Gastrocnemius medialis (tissue), 4 donors: ENCODE measurements around the gene CHD6. TPM values are rescaled to one million over a fixed set of nuclear protein-coding genes. Genes with fewer than 3 reads are reported as not detected.

Experiments used
- ATAC-seq, 2 donors: fragments of 150-250 bp; one replicate each; pipeline ENCODE4 v1.9.1; 2016
- DNase-seq, 2 donors: peaks; one replicate each; pipeline ENCODE4 v3.0.0-alpha.2; 2019
- H3K27ac ChIP-seq, 4 donors: fragments of 200-600 bp; sonication (generic); 1 replicate in 1 of 4; 2 replicates in 3 of 4; pipeline ENCODE4 v1.5.1; 2016 to 2018; ENCODE audit warnings: mild to moderate bottlenecking in 2 of 4, moderate library complexity in 1 of 4
- H3K27me3 ChIP-seq, 3 donors: fragments of 200-600 bp; sonication (generic) in 2 of 3; 1 replicate in 1 of 3; 2 replicates in 2 of 3; pipeline versions ENCODE4 v1.5.1 to v1.6.0; 2016 to 2019; ENCODE audit warnings: mild to moderate bottlenecking in 1 of 3, moderate library complexity in 1 of 3
- H3K36me3 ChIP-seq, 2 donors: fragments of 200-600 bp; sonication (generic) in 1 of 2; one replicate each; pipeline ENCODE4 v1.5.1; 2017 to 2018
- H3K4me1 ChIP-seq, 2 donors: fragments of 200-600 bp; sonication (generic) in 1 of 2; one replicate each; pipeline ENCODE4 v1.5.1; 2016 to 2017; ENCODE audit warnings: mild to moderate bottlenecking in 2 of 2
- H3K4me3 ChIP-seq, 4 donors: fragments of 200-600 bp; sonication (generic) in 3 of 4; 1 replicate in 1 of 4; 2 replicates in 3 of 4; pipeline ENCODE4 v1.5.1; 2016 to 2019; ENCODE audit warnings: mild to moderate bottlenecking in 2 of 4
- H3K9me3 ChIP-seq, 3 donors: fragments of 200-600 bp; sonication (generic) in 2 of 3; 1 replicate in 1 of 3; 2 replicates in 2 of 3; pipeline ENCODE4 v1.5.1; 2016 to 2019
- CTCF ChIP-seq, 5 experiments: fragments of 450-650 bp in 3 of 5; fragments of 200-600 bp in 2 of 5; sonication (generic) in 2 of 5; IDR thresholded peaks in 4 of 5; conservative IDR thresholded peaks in 1 of 5; 1 replicate in 4 of 5; 2 replicates in 1 of 5; pipeline ENCODE4 v1.5.1; 2016 to 2019; ENCODE audit warnings: antibody characterized with exemption in 5 of 5, mild to moderate bottlenecking in 3 of 5, moderate library complexity in 3 of 5
- POLR2A ChIP-seq, 2 donors: fragments of 450-650 bp; IDR thresholded peaks; one replicate each; pipeline ENCODE4 v1.6.1; 2017; ENCODE audit warnings: antibody characterized with exemption in 2 of 2, mild to moderate bottlenecking in 2 of 2, moderate library complexity in 2 of 2
- in situ Hi-C, 4 donors: fragments of 200-750 bp; cut with MboI; loops; one replicate each; pipeline versions ENCODE4 v1.15.0 to v1.8.0; 2017; ENCODE audit warnings: low sequenced_read_pairs in 4 of 4
- intact Hi-C: fragments of 100-400 bp; cut with DNase I; formaldehyde crosslinking; loops from one replicate; pipeline ENCODE4 v1.15.1; 2023; ENCODE audit warnings: low total_unique reads
- total RNA-seq, 4 donors: library from RNA; depleted of rRNA; stranded (reverse); fragments of >200 nt; gene quantifications; one replicate each; pipeline versions ENCODE4 v1.1.0 to v1.2.3, GENCODE V29; 2016

The CHD6 gene
- total RNA-seq, 4 donors from 2014 or later, result 12.8 to 33.7 (median 19.2) TPM

- Histone ChIP-seq H3K9me3 (no peaks in the 10 kb centered on the region), H3K27ac (no peak overlapping the region), H3K4me3 (no peak overlapping the region), H3K36me3 (no peaks in the 10 kb centered on the region), H3K4me1 (peaks cover 36 to 44% of the 10 kb centered on the region in 2 donors), H3K27me3 (no peaks in the 10 kb centered on the region)
- DNase-seq (no peak), ATAC-seq (no peak)
- in situ Hi-C loops (loop anchor here in 1 of 4 donors (25.0 kb wide), 1 partner anchor 104 kb away; the partner anchor contains the start of gene CHD6), intact Hi-C loops (loop anchor here (5.0 kb wide), 1 partner anchor 109 kb away; the partner anchor contains the start of gene CHD6)
- no peak for TF ChIP-seq POLR2A (IDR thresholded peaks at IDR 0.05)
- no peak for TF ChIP-seq CTCF (IDR thresholded peaks at IDR 0.05 in 4 of 5, conservative IDR thresholded peaks at IDR 0.05 in 1 of 5)
These were observed 109.8 kb downstream of the CHD6 start for GRCh38 chr20:41508335-41508734.

- no peak overlapping the region for H3K27ac ChIP-seq
- DNase-seq, result no peak
- H3K36me3 ChIP-seq, result no peaks in the 10 kb centered on the region
- H3K4me1 ChIP-seq, result peaks cover 35 to 43% of the 10 kb centered on the region in 2 donors
- no peak for ATAC-seq
- intact Hi-C loops, result loop anchor here (5.0 kb wide), 1 partner anchor 109 kb away; the partner anchor contains the start of gene CHD6
- H3K4me3 ChIP-seq, result no peak overlapping the region
- in situ Hi-C loops, result loop anchor here in 1 of 4 donors (25.0 kb wide), 1 partner anchor 104 kb away; the partner anchor contains the start of gene CHD6
- H3K27me3 ChIP-seq, result no peaks in the 10 kb centered on the region
- no peak for TF ChIP-seq CTCF (IDR thresholded peaks at IDR 0.05 in 4 of 5, conservative IDR thresholded peaks at IDR 0.05 in 1 of 5)
- H3K9me3 ChIP-seq, result no peaks in the 10 kb centered on the region
These were observed 110.3 kb downstream of the CHD6 start for GRCh38 chr20:41507851-41508250.

- DNase-seq (no peak), ATAC-seq (no peak)
- Histone ChIP-seq H3K36me3 (no peaks in the 10 kb centered on the region), H3K4me1 (peaks cover 35 to 39% of the 10 kb centered on the region in 2 donors), H3K4me3 (no peak overlapping the region), H3K27me3 (no peaks in the 10 kb centered on the region), H3K27ac (no peak overlapping the region), H3K9me3 (no peaks in the 10 kb centered on the region)
- in situ Hi-C loops, result loop anchor here in 1 of 4 donors (25.0 kb wide), 1 partner anchor 105 kb away; the partner anchor contains the start of gene CHD6
- intact Hi-C loops, result loop anchor here (5.0 kb wide), 1 partner anchor 110 kb away; the partner anchor contains the start of gene CHD6
- TF ChIP-seq POLR2A (IDR thresholded peaks at IDR 0.05) (no peak), CTCF (IDR thresholded peaks at IDR 0.05 in 4 of 5, conservative IDR thresholded peaks at IDR 0.05 in 1 of 5) (no peak)
These were observed 110.7 kb downstream of the CHD6 start for GRCh38 chr20:41507436-41507835.

GRCh38 chr20:41506192-41506915 lies 111.8 kb downstream of the CHD6 start:
- no peak for TF ChIP-seq CTCF (IDR thresholded peaks at IDR 0.05 in 4 of 5, conservative IDR thresholded peaks at IDR 0.05 in 1 of 5)
- no peak for TF ChIP-seq POLR2A (IDR thresholded peaks at IDR 0.05)
- DNase-seq (no peak), ATAC-seq (no peak)
- peaks cover 34 to 37% of the 10 kb centered on the region in 2 donors for H3K4me1 ChIP-seq
- no peaks in the 10 kb centered on the region for H3K36me3 ChIP-seq
- intact Hi-C loops, result loop anchor here (5.0 kb wide), 1 partner anchor 111 kb away; the partner anchor contains the start of gene CHD6
- H3K27me3 ChIP-seq, result no peaks in the 10 kb centered on the region
- in situ Hi-C loops, result loop anchor here in 1 of 4 donors (25.0 kb wide), 1 partner anchor 106 kb away; the partner anchor contains the start of gene CHD6
- H3K9me3 ChIP-seq, result no peaks in the 10 kb centered on the region
- H3K27ac ChIP-seq, result no peak overlapping the region
- H3K4me3 ChIP-seq, result no peak overlapping the region
